GM18868 (cell line): Measurements from ENCODE around the gene ADARB1.

Experiments
- ATAC-seq: cut with Tn5 transposase; IDR thresholded peaks from one replicate; pipeline ENCODE4 v1.9.1; 2021; ENCODE audit warnings: mild to moderate bottlenecking, moderate library complexity; ENCODE audit not compliant: unreplicated experiment

Gene ADARB1

DNA sequence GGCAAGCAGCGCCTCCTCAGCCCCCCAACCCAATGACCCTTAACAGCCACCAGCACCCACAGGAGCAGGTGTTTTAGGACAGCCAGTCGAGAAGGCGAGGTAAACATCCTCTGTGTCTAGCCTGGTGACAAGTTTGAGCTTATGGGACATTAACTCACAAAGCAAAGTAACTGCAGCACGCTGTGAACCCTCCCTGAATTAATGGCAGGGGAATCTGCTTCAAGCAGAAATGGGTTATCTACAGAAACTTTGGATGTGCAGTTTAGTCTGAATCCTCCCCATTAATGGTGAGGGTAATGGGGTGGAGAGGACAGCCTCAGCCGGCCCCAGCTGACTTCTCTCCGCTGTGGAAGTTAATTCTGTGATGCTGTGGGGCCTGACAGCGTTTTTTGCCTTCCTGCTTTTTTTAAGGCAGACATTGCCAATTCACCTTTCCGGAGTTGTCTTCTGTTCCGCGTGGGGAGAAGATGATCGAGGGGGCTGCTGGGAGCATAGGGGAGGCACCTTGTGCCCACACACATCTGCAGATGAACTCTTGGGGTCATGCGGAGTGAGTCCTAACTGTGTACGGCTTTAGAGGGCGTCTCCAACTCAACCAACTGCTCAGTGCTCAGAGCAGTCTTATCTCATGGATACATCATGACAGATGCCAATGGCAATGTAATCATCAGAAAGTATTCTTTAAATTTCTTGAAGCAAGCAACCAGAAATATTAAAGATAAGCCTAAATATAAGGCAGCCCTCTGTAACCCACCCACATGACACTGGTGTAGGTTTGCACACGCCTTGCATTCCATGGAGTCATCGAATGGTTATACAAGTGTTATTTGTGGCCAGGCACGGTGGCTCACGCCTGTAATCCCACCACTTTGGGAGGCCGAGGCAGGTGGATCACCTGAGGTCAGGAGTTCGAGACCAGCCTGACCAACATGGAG is 172.3 kb downstream of the ADARB1 start:
- ATAC-seq = no peak

- ATAC-seq = no peak
Measured at GRCh38 chr21:45248301-45248892, 174.0 kb downstream of the ADARB1 start.

DNA sequence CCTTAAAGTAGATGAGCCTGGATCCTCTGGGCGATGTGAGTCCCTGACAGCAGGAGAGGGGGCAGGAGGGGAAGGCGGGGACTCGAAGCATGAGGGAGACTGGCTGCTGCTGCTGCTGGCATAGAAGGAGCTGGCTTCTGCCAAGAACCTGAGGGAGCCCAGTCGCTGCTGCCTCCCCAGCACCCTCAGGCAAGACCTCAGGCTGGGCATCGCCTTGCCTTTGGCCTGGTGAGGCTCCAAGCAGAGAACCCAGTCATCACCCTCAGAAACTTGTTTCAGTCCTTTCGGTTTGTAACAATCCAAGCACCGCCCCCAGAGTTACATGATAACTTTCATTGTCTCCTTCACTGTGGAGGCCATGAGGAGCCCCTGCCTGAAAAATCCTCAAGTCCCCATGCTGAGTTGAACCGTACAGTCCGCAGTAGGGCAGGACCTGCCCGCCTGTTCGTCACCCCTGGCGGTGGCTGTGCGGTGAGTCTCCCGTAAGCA is 174.6 kb downstream of the ADARB1 start:
- ATAC-seq = no peak

DNA sequence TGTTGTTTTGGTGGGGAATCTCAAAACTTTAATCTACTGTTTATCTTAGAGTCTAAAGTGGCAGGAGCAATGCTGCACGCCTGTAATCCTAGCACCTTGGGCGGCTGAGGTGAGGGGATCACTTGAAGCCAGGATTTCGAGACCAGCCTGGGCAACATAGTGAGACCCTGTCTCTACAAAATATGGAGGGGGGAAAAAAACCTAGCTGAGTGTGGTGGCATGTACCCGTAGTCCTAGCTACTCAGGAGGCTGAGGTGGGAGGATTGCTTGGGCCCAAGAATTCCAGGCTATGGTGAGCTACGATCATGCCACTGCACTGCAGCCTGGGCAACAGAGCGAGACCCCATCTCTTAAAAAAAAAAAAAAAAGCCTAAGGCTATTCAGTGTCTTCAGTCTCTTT is 175.2 kb downstream of the ADARB1 start:
- ATAC-seq = no peak

GRCh38 chr21:45250272-45250671 is 175.9 kb downstream of the ADARB1 start:
- ATAC-seq = no peak

GRCh38 chr21:45250914-45251634 is 176.7 kb downstream of the ADARB1 start:
- no peak for ATAC-seq

- ATAC-seq = no peak
Measured at GRCh38 chr21:45251635-45252447, 177.5 kb downstream of the ADARB1 start.

DNA sequence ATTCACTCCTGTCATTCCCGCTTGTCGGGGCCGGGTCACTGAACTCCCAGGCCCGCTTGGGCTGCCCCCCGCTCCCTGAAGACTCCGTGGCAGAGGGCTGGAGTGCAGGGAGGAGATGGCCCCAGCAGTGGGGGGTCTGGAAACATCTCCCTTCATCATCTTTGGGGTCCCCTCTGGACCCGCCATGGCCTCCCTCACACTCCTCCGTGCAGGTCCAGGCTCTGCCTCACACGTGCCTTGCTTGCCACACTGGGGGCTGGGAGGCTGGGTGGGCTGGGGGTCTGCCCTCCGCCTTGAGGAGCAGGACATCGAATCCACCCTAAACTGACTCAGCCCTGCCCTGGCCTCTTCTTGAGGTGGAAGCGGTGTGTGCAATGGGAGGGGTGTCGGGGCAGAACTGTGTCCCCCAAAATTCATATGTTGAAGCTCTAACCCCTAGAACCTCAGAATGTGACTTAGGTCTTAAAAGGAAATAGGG is 178.1 kb downstream of the ADARB1 start:
- no peak for ATAC-seq

- ATAC-seq = no peak
Measured at GRCh38 chr21:45253180-45253579, 178.8 kb downstream of the ADARB1 start.

DNA sequence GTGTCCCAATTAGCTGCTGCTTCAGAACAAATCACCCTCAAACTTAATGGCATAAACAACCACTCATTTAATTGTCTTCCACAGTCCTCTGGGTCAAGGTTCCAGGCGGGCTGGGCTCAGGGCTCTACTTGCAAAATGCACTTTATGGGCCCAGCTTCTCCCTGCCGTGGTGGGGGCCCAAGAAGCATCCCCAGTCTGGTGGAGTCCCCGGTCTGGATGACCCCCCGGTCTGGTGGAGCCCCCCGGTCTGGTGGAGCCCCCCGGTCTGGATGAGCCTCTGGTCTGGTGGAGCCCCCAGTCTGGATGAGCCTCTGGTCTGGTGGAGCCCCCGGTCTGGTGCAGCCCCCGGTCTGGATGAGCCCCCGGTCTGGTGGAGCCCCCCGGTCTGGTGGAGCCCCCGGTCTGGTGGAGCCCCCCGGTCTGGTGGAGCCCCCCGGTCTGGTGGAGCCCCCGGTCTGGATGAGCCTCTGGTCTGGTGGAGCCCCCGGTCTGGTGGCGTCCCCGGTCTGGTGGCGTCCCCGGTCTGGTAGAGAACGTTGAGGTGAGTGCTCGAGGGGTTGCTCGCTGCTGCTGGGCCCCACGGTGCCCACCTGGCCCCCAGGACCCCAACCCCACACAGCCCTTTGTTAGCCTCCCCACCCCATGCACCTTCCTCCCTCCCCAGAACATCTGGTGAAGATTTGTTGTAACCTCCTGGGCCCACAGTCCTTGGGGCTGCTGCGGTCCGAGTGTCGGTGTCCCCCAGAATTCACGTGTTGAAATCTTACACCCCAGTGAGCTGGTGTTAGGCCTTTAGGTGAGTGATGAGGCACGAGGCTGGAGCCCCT is 179.5 kb downstream of the ADARB1 start:
- no peak for ATAC-seq

DNA sequence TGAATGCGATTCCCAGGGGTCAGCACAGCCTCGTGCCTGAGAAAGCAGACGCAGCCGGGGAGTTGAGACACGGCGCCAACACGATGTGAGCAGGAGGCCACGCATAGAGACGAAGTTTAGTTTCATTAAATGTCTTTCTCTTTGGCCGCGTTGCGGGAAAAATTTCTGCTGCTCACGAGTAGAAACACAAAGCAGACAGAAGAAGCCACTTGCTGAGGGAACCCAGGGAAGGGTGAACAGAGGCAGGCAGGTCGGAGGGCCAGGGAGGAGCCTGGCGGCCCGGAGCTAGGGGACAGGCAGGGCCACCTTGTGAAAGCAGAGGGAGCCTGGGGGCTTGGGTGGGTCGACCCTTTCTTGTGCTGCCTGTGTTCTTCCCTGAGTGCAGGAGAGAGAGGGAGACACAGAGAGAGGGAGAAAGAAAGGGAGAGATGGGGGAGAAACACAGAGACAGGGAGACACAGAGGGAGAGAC is 180.1 kb downstream of the ADARB1 start:
- no peak for ATAC-seq

GRCh38 chr21:45255381-45256020 is 181.1 kb downstream of the ADARB1 start:
- no peak for ATAC-seq

- no peak for ATAC-seq
Measured at GRCh38 chr21:45256021-45256911, 181.9 kb downstream of the ADARB1 start.

DNA sequence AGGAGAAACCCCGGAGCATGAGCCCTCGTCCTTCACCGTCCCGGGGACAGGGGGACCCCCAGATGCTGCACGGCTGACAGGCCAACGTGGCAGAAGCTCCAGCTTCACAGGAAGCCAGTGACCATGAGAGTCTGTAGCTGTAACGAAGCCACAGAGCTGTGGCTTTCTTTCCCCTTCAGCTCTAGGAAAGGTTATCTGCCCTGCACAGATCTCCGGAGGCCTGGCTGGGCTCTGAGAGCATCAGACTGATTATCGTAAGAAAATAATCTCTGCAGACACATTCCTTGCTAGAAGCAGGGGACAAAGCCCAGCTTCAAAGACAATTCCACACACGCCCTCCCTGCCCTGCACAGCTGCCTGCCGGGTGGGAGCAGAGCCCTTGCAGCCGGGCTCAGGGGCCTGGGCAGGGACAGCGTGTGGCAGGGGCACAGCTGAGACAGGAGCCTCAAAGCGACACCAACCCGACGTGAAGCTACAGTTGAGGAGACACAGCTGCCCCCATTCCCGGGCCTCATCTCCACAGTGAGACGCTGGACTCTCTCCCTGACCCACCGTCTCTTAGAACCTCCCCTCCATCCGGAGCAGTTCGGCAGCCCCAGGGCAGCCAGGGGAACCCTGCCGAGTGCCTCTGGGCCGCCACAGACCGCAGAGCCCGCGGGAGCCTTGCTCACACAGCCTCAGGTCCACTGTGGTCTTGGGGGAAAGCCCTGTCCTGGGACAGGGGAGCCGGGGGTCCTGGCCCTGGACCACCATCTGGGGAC is 182.7 kb downstream of the ADARB1 start:
- ATAC-seq = no peak

GRCh38 chr21:45257673-45258341 is 183.4 kb downstream of the ADARB1 start:
- ATAC-seq = no peak

- ATAC-seq = no peak
Measured at GRCh38 chr21:45258466-45258865, 184.1 kb downstream of the ADARB1 start.
